GM20431 (cell line): ENCODE measurements around the gene LMNA.
"Not testable (repeated sequence)": the region's sequence is repeated elsewhere in the genome, so short reads cannot be mapped to it uniquely, and the experiment has no call there.

Experiments used
- in situ Hi-C: fragments of 300-500 bp; cut with MseI, MboI; formaldehyde crosslinking; loops from one replicate; pipeline ENCODE4 v1.15.0; 2020; ENCODE audit warnings: low sequenced_read_pairs; ENCODE audit not compliant: unreplicated experiment

Gene LMNA

GRCh38 chr1:156118177-156118868 lies 3.8 kb downstream of the LMNA start:
- in situ Hi-C loops, result no loop called here

GRCh38 chr1:156119503-156120209 lies 5.1 kb downstream of the LMNA start:
- in situ Hi-C loops, result no loop called here

DNA sequence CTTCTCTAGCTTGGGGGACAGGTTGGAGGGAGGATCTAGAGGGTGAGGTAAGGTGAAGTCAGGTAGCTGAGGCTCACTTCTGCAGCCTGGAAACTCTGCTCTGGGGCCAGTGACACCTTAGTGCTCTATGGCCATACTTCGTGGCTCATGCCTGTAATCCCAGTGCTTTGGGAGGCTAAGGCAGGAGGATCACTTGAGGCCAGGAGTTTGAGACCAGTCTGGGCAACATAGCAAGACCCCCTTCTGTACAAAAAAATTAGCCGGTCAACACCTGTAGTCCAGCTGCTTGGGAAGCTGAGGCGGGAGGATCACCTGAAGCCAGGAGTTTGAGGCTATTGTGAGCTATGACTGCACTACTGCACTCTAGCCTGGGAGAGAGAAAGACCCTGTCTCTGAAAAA lies 5.8 kb downstream of the LMNA start:
- in situ Hi-C loops, result no loop called here

- in situ Hi-C loops, result not testable (repeated sequence)
Observed at GRCh38 chr1:156121005-156121404, 6.5 kb downstream of the LMNA start.

DNA sequence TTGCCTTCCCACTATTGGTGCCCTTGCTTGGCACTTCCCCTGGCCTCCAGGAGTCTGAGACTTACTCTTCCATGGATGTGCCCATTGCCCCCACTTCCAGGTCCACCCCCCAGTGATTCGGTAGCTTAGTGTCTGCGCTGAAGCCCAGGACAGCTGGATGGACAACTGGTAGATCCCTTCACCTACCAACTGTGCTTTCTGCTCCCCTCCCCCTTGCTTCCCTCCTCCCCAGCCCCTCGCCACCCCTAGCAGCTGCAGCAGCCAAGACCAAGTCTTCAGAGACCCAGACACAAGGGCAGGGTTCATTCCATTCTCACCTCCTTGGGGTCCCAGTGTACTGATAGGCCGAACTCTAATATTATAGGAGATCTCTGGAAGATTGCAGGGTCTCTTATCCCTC lies 6.9 kb downstream of the LMNA start:
- in situ Hi-C loops, result no loop called here

DNA sequence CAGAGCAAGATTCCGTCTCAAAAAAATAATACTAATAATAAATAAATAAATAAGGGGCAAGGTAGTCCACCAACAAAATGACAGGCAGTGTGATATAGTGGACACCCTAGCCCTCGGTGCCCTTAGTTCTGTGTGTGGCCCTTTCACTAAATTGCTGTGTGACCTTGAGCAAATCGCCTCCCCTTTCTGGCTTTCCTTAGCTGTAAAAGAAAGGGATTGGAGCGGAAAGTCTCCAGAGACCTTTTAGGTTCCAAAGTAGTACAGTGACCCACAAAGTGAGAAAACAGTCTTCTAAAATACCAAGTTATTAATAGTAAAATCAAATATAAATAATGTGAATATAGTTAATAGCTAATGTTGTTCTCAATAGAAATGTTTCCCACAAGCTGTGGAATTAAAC lies 7.6 kb downstream of the LMNA start:
- in situ Hi-C loops, result no loop called here

- in situ Hi-C loops, result no loop called here
Observed at GRCh38 chr1:156122519-156123355, 8.2 kb downstream of the LMNA start.

- in situ Hi-C loops, result no loop called here
Observed at GRCh38 chr1:156123356-156124196, 9.1 kb downstream of the LMNA start.

- in situ Hi-C loops, result no loop called here
Observed at GRCh38 chr1:156124557-156125483, 10.3 kb downstream of the LMNA start.

GRCh38 chr1:156125544-156125943 lies 11.0 kb downstream of the LMNA start:
- in situ Hi-C loops, result not testable (repeated sequence)

GRCh38 chr1:156126043-156126629 lies 11.6 kb downstream of the LMNA start:
- in situ Hi-C loops, result no loop called here

- in situ Hi-C loops, result no loop called here
Observed at GRCh38 chr1:156126630-156127534, 12.4 kb downstream of the LMNA start.

- in situ Hi-C loops, result no loop called here
Observed at GRCh38 chr1:156128308-156128653, 13.8 kb downstream of the LMNA start.

DNA sequence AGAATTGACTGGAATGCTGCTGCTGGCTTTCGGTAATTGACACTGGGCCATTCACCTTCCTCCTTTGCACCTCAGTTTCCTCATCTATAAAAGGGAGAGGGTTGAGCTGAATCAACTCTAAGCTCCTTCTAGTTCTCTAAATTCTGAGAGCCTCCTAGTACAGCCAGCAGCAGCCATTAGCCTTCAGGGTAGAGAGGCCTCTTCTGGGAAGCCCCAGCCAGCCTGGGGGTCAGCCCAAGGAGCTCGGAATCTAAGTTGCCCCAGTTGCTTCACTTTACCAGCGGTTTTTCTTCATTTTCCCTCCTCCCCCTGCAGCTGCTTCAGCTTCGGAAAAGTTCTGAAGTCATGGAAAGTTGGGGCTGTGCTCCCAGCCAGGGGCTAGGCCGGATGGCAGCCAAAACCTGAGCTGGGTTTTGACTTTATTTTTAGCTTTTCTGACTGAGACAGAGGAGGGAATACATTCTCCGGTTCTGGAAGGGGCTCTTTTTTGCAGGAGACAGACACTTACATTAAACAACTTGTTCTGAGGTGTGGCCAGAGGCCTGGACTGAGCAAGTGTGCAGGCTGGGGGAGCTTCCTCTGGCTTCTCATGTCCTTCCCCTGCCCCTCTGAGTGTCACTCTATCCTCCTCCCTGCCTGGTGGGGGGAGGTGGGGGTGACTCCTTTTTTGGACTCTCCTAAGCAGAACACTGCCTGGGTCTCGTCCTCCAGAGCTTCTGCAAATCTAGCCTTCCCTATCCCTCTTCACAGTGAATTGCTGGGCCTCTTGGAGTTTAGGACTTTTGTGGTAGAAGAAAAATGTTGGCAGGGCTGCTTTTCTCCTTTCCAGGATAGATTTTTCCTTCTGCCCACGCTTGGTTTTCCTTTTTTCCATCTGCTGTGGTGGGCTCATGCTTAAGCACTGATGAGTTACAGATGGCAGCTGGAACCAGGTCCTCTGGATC lies 14.4 kb downstream of the LMNA start:
- in situ Hi-C loops, result no loop called here

- in situ Hi-C loops, result loop anchor here (5.0 kb wide), 1 partner anchor 48 kb away; the partner anchor contains the start of gene MEX3A
Observed at GRCh38 chr1:156129687-156130577, 15.4 kb downstream of the LMNA start.

GRCh38 chr1:156130578-156130942 lies 16.0 kb downstream of the LMNA start:
- in situ Hi-C loops, result loop anchor here (5.0 kb wide), 1 partner anchor 48 kb away; the partner anchor contains the start of gene MEX3A
